Neural cell (in vitro differentiated cells): ENCODE measurements around the gene CLVS2.

ENCODE experiments used
- EP300 ChIP-seq: fragments of 450-650 bp; conservative IDR thresholded peaks from 2 replicates; pipeline ENCODE4 v1.6.1; 2014; ENCODE audit warnings: antibody characterized with exemption, mild to moderate bottlenecking, moderate library complexity; ENCODE audit not compliant: poor library complexity, severe bottlenecking
- SMC3 ChIP-seq: fragments of 450-650 bp; conservative IDR thresholded peaks from 2 replicates; pipeline ENCODE4 v1.6.1; 2014; ENCODE audit warnings: antibody characterized with exemption, mild to moderate bottlenecking, moderate library complexity; ENCODE audit not compliant: poor library complexity
- TF ChIP-seq, protein P1 (sequence below): fragments of 450-650 bp; IDR thresholded peaks from 2 replicates; pipeline ENCODE4 v1.5.1; 2014; ENCODE audit warnings: antibody characterized with exemption, mild to moderate bottlenecking, moderate library complexity; ENCODE audit not compliant: poor library complexity, severe bottlenecking

DNA sequence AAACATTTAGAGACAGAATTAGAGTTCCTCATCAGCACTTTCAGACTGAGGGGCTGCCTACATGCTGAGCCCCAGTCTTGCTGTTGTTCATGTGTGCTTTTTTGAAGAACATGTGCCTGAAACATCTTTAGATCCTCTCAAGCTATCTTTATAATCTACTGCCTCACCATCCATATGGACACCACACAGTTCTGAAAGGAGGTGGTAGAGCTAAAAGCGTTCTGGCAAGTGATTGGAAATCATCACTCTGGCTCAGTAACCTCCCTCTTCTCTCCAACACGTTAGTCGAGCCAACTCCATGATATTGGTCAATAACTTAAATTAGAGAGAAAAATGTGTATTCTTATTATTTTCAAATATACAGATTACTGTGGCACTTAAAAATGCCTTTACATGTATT, 40.6 kb downstream of the CLVS2 start:
- no peak for TF ChIP-seq EP300
- no peak for TF ChIP-seq SMC3
- TF ChIP-seq, protein P1, sequence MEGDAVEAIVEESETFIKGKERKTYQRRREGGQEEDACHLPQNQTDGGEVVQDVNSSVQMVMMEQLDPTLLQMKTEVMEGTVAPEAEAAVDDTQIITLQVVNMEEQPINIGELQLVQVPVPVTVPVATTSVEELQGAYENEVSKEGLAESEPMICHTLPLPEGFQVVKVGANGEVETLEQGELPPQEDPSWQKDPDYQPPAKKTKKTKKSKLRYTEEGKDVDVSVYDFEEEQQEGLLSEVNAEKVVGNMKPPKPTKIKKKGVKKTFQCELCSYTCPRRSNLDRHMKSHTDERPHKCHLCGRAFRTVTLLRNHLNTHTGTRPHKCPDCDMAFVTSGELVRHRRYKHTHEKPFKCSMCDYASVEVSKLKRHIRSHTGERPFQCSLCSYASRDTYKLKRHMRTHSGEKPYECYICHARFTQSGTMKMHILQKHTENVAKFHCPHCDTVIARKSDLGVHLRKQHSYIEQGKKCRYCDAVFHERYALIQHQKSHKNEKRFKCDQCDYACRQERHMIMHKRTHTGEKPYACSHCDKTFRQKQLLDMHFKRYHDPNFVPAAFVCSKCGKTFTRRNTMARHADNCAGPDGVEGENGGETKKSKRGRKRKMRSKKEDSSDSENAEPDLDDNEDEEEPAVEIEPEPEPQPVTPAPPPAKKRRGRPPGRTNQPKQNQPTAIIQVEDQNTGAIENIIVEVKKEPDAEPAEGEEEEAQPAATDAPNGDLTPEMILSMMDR: no peak
